Activated T-cell treated with anti-CD3 and anti-CD28 coated beads, Interleukin-2, amount 50 U/mL, for 24 hours (primary cell): Measurements from ENCODE around the gene SLC17A9.

Experiments used
- DNase-seq: peaks from one replicate; pipeline ENCODE4 v3.0.0-alpha.2; 2020
- H3K27ac Mint-ChIP-seq: 2 replicates; pipeline ENCODE4 v1.8.0; 2020; ENCODE audit warnings: mild to moderate bottlenecking, mixed read lengths
- H3K27me3 Mint-ChIP-seq: 2 replicates; pipeline ENCODE4 v1.8.0; 2020; ENCODE audit warnings: mixed read lengths
- H3K36me3 Mint-ChIP-seq: 2 replicates; pipeline ENCODE4 v1.8.0; 2020; ENCODE audit warnings: low read depth, mixed read lengths
- H3K4me1 Mint-ChIP-seq: 2 replicates; pipeline ENCODE4 v1.8.0; 2020; ENCODE audit warnings: low read depth, mixed read lengths
- H3K4me3 Mint-ChIP-seq: 2 replicates; pipeline ENCODE4 v1.8.0; 2020; ENCODE audit warnings: mild to moderate bottlenecking, moderate library complexity, mixed read lengths
- H3K9me3 Mint-ChIP-seq: 2 replicates; pipeline ENCODE4 v1.8.0; 2020; ENCODE audit warnings: mixed read lengths

The SLC17A9 gene

GRCh38 chr20:62997417-62998035, 45.0 kb downstream of the SLC17A9 start:
- no peak overlapping the region for H3K27ac Mint-ChIP-seq
- no peak for DNase-seq
- H3K27me3 Mint-ChIP-seq, result peaks cover 59% of the 10 kb centered on the region
- no peaks in the 10 kb centered on the region for H3K9me3 Mint-ChIP-seq
- no peak overlapping the region for H3K4me3 Mint-ChIP-seq
- H3K36me3 Mint-ChIP-seq, result no peaks in the 10 kb centered on the region
- H3K4me1 Mint-ChIP-seq, result no peaks in the 10 kb centered on the region

- Mint-ChIP-seq H3K36me3 (no peaks in the 10 kb centered on the region), H3K4me1 (no peaks in the 10 kb centered on the region), H3K27ac (no peak overlapping the region), H3K27me3 (peaks cover 65% of the 10 kb centered on the region), H3K9me3 (no peaks in the 10 kb centered on the region), H3K4me3 (no peak overlapping the region)
- no peak for DNase-seq
Measured at GRCh38 chr20:62998449-62998848, 45.9 kb downstream of the SLC17A9 start.

GRCh38 chr20:62999580-62999979, 47.1 kb downstream of the SLC17A9 start:
- peaks cover 77% of the 10 kb centered on the region for H3K27me3 Mint-ChIP-seq
- no peak overlapping the region for H3K4me3 Mint-ChIP-seq
- DNase-seq, result no peak
- H3K4me1 Mint-ChIP-seq, result peaks cover 2% of the 10 kb centered on the region
- no peaks in the 10 kb centered on the region for H3K9me3 Mint-ChIP-seq
- H3K36me3 Mint-ChIP-seq, result no peaks in the 10 kb centered on the region
- no peak overlapping the region for H3K27ac Mint-ChIP-seq

GRCh38 chr20:63000036-63000435, 47.5 kb downstream of the SLC17A9 start:
- no peak overlapping the region for H3K27ac Mint-ChIP-seq
- no peaks in the 10 kb centered on the region for H3K36me3 Mint-ChIP-seq
- no peak for DNase-seq
- peaks cover 78% of the 10 kb centered on the region for H3K27me3 Mint-ChIP-seq
- H3K9me3 Mint-ChIP-seq, result no peaks in the 10 kb centered on the region
- peaks cover 4% of the 10 kb centered on the region for H3K4me1 Mint-ChIP-seq
- no peak overlapping the region for H3K4me3 Mint-ChIP-seq

- Mint-ChIP-seq H3K4me3 (no peak overlapping the region), H3K9me3 (no peaks in the 10 kb centered on the region), H3K36me3 (no peaks in the 10 kb centered on the region), H3K4me1 (peaks cover 5% of the 10 kb centered on the region), H3K27ac (no peak overlapping the region), H3K27me3 (peaks cover 79% of the 10 kb centered on the region)
- no peak for DNase-seq
Measured at GRCh38 chr20:63000958-63001357, 48.4 kb downstream of the SLC17A9 start.

GRCh38 chr20:63002511-63002910, 50.0 kb downstream of the SLC17A9 start:
- H3K27me3 Mint-ChIP-seq, result peaks cover 81% of the 10 kb centered on the region
- H3K4me3 Mint-ChIP-seq, result no peak overlapping the region
- peaks cover 5% of the 10 kb centered on the region for H3K4me1 Mint-ChIP-seq
- no peak overlapping the region for H3K27ac Mint-ChIP-seq
- no peaks in the 10 kb centered on the region for H3K9me3 Mint-ChIP-seq
- DNase-seq, result no peak
- no peaks in the 10 kb centered on the region for H3K36me3 Mint-ChIP-seq

GRCh38 chr20:63003546-63003945, 51.0 kb downstream of the SLC17A9 start:
- Mint-ChIP-seq H3K9me3 (no peaks in the 10 kb centered on the region), H3K36me3 (no peaks in the 10 kb centered on the region), H3K27ac (no peak overlapping the region), H3K4me1 (peaks cover 12% of the 10 kb centered on the region), H3K4me3 (no peak overlapping the region), H3K27me3 (peaks cover 82% of the 10 kb centered on the region)
- no peak for DNase-seq

- peak; percentile 47 for DNase-seq
- H3K4me3 Mint-ChIP-seq, result no peak overlapping the region
- peaks cover 24% of the 10 kb centered on the region for H3K4me1 Mint-ChIP-seq
- no peaks in the 10 kb centered on the region for H3K36me3 Mint-ChIP-seq
- H3K27ac Mint-ChIP-seq, result no peak overlapping the region
- no peaks in the 10 kb centered on the region for H3K9me3 Mint-ChIP-seq
- peaks cover 79% of the 10 kb centered on the region for H3K27me3 Mint-ChIP-seq
Measured at GRCh38 chr20:63004607-63005364, 52.3 kb downstream of the SLC17A9 start.

GRCh38 chr20:63005365-63005861, 52.9 kb downstream of the SLC17A9 start:
- DNase-seq, result no peak
- Mint-ChIP-seq H3K9me3 (no peaks in the 10 kb centered on the region), H3K36me3 (no peaks in the 10 kb centered on the region), H3K27me3 (peaks cover 79% of the 10 kb centered on the region), H3K4me3 (no peak overlapping the region), H3K4me1 (peaks cover 30% of the 10 kb centered on the region), H3K27ac (no peak overlapping the region)

GRCh38 chr20:63005862-63006539, 53.5 kb downstream of the SLC17A9 start:
- Mint-ChIP-seq H3K4me3 (no peak overlapping the region), H3K4me1 (peaks cover 33% of the 10 kb centered on the region), H3K27ac (no peak overlapping the region), H3K27me3 (peaks cover 76% of the 10 kb centered on the region), H3K9me3 (no peaks in the 10 kb centered on the region), H3K36me3 (no peaks in the 10 kb centered on the region)
- DNase-seq, result peak; percentile 44

- peaks cover 71% of the 10 kb centered on the region for H3K27me3 Mint-ChIP-seq
- no peak within 1 kb of the TSS for H3K4me3 Mint-ChIP-seq
Measured at GRCh38 chr20:63006540-63007359, 54.2 kb downstream of the SLC17A9 start, which contains the start of gene BHLHE23. TSS of gene BHLHE23 (minus strand) at chr20:63006964. CDS start at chr20:63006774, 190 bp downstream.

GRCh38 chr20:63007360-63007645, 54.8 kb downstream of the SLC17A9 start:
- no peak overlapping the region for H3K4me3 Mint-ChIP-seq
- peaks cover 68% of the 10 kb centered on the region for H3K27me3 Mint-ChIP-seq
- H3K27ac Mint-ChIP-seq, result no peak overlapping the region
- no peaks in the 10 kb centered on the region for H3K9me3 Mint-ChIP-seq
- H3K36me3 Mint-ChIP-seq, result no peaks in the 10 kb centered on the region
- peak; percentile 37 for DNase-seq
- H3K4me1 Mint-ChIP-seq, result peaks cover 34% of the 10 kb centered on the region

More at GRCh38 chr20:63006540-63007359, 54.2 kb downstream of the SLC17A9 start, which contains the start of gene BHLHE23:
- DNase-seq, result peak; percentile 51
- Mint-ChIP-seq H3K27ac (no peak within 1 kb of the TSS), H3K9me3 (no peaks in the 10 kb centered on the region), H3K4me1 (peaks cover 34% of the 10 kb centered on the region), H3K36me3 (no peaks in the 10 kb centered on the region)

GRCh38 chr20:63007646-63008488, 55.4 kb downstream of the SLC17A9 start:
- Mint-ChIP-seq H3K36me3 (no peaks in the 10 kb centered on the region), H3K9me3 (peaks cover 2% of the 10 kb centered on the region), H3K4me3 (no peak overlapping the region), H3K4me1 (peaks cover 34% of the 10 kb centered on the region), H3K27me3 (peaks cover 66% of the 10 kb centered on the region), H3K27ac (no peak overlapping the region)
- DNase-seq, result peak; percentile 46
